WERI-Rb-1 (cell line): ENCODE data around the gene NAP1L4.
A peak's percentile ranks its signal among the peaks of the same experiment; 100 is the strongest.

ENCODE experiments used
- DNase-seq: peaks from one replicate; pipeline ENCODE4 v3.0.0-alpha.2; 2020
- H3K27ac ChIP-seq: fragments of 250-450 bp; sonication (Bioruptor Pico); 2 replicates; pipeline ENCODE4 v1.5.1; 2020; ENCODE audit warnings: mild to moderate bottlenecking, moderate library complexity
- H3K27me3 ChIP-seq: fragments of 250-450 bp; sonication (Bioruptor Pico); 2 replicates; pipeline ENCODE4 v1.5.1; 2021; ENCODE audit warnings: mild to moderate bottlenecking, low read depth, moderate library complexity; ENCODE audit not compliant: insufficient read depth, severe bottlenecking
- H3K36me3 ChIP-seq: fragments of 250-450 bp; sonication (Bioruptor Pico); 2 replicates; pipeline ENCODE4 v1.5.1; 2020; ENCODE audit warnings: mild to moderate bottlenecking, moderate library complexity
- H3K4me3 ChIP-seq: 2 replicates; pipeline ENCODE4 v1.5.1; 2011; ENCODE audit warnings: low read depth, mild to moderate bottlenecking, control low read depth, low read length
- H3K9me3 ChIP-seq: fragments of 250-450 bp; sonication (Bioruptor Pico); 2 replicates; pipeline ENCODE4 v1.5.1; 2021; ENCODE audit warnings: mild to moderate bottlenecking, moderate library complexity; ENCODE audit not compliant: severe bottlenecking
- TF ChIP-seq, protein P1 (sequence below): IDR thresholded peaks from 2 replicates; pipeline ENCODE4 v1.5.1; 2011; ENCODE audit warnings: low read depth, mild to moderate bottlenecking, control low read depth, inconsistent platforms, low read length

The NAP1L4 gene

DNA sequence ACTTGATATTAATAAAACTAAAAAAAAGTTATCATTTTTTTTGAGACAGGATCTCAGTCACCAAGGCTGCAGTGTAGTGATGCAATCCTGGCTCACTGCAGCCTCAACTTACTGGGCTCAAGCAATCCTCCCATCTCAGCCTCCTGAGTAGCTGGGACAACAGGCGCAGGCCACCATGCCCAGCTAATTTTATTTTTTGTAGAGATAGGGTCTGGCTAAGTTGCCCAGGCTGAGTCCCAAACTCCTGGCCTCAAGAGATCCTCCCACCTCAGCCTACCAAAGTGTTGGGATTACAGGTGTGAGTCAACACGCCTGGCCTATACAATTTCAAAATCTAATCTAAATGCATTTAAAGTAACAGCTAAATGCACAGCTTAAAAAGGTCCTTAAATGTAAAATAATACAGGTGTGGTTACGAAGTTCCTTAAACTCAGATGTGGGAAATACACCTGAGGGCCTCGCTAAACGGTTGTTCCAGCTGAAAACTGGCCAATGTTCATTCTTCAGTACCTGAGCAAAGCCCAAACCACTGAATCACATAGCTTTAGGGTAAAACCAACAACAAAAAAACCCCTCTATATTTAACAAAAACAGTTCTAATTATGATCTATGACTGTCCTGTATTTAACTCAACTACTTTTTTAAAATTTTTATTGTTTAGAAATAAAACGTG, 11.8 kb downstream of the NAP1L4 start:
- Histone ChIP-seq H3K36me3 (peaks cover 69% of the 10 kb centered on the region), H3K27ac (no peak overlapping the region), H3K4me3 (no peak overlapping the region), H3K9me3 (no peaks in the 10 kb centered on the region), H3K27me3 (no peaks in the 10 kb centered on the region)
- no peak for DNase-seq
- TF ChIP-seq, protein P1, sequence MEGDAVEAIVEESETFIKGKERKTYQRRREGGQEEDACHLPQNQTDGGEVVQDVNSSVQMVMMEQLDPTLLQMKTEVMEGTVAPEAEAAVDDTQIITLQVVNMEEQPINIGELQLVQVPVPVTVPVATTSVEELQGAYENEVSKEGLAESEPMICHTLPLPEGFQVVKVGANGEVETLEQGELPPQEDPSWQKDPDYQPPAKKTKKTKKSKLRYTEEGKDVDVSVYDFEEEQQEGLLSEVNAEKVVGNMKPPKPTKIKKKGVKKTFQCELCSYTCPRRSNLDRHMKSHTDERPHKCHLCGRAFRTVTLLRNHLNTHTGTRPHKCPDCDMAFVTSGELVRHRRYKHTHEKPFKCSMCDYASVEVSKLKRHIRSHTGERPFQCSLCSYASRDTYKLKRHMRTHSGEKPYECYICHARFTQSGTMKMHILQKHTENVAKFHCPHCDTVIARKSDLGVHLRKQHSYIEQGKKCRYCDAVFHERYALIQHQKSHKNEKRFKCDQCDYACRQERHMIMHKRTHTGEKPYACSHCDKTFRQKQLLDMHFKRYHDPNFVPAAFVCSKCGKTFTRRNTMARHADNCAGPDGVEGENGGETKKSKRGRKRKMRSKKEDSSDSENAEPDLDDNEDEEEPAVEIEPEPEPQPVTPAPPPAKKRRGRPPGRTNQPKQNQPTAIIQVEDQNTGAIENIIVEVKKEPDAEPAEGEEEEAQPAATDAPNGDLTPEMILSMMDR = no peak

- H3K27ac ChIP-seq = no peak overlapping the region
- H3K4me3 ChIP-seq = no peak overlapping the region
- TF ChIP-seq, protein P1 = no peak
- DNase-seq = no peak
- peaks cover 87% of the 10 kb centered on the region for H3K36me3 ChIP-seq
- H3K27me3 ChIP-seq = no peaks in the 10 kb centered on the region
- H3K9me3 ChIP-seq = no peaks in the 10 kb centered on the region
Observed at GRCh38 chr11:2977113-2977512, 15.0 kb downstream of the NAP1L4 start.

- TF ChIP-seq, protein P1 = no peak
- Histone ChIP-seq H3K36me3 (peaks cover 89% of the 10 kb centered on the region), H3K9me3 (no peaks in the 10 kb centered on the region), H3K4me3 (no peak overlapping the region), H3K27ac (no peak overlapping the region), H3K27me3 (no peaks in the 10 kb centered on the region)
- DNase-seq = no peak
Observed at GRCh38 chr11:2976294-2977063, 15.7 kb downstream of the NAP1L4 start.

- peaks cover 96% of the 10 kb centered on the region for H3K36me3 ChIP-seq
Observed at GRCh38 chr11:2975594-2975993, 16.5 kb downstream of the NAP1L4 start.

GRCh38 chr11:2974272-2974671, 17.9 kb downstream of the NAP1L4 start:
- Histone ChIP-seq H3K9me3 (no peaks in the 10 kb centered on the region), H3K4me3 (no peak overlapping the region), H3K36me3 (peaks cover 98% of the 10 kb centered on the region), H3K27me3 (no peaks in the 10 kb centered on the region), H3K27ac (no peak overlapping the region)
- no peak for DNase-seq
- TF ChIP-seq, protein P1 = no peak

More at GRCh38 chr11:2975594-2975993, 16.5 kb downstream of the NAP1L4 start:
- TF ChIP-seq, protein P1 = peak; percentile 74
- no peak overlapping the region for H3K4me3 ChIP-seq
- H3K27ac ChIP-seq = no peak overlapping the region
- H3K9me3 ChIP-seq = no peaks in the 10 kb centered on the region
- DNase-seq = peak; percentile 43
- no peaks in the 10 kb centered on the region for H3K27me3 ChIP-seq
